GM19238 (cell line): Measurements from ENCODE around the gene ADAMTS13.

Experiments used
- DNase-seq: peaks from one replicate; pipeline ENCODE4 v3.0.0; 2011; ENCODE audit warnings: low spot score; ENCODE audit not compliant: insufficient read length

ADAMTS13 gene

GRCh38 chr9:133470988-133471387 lies 48.8 kb downstream of the ADAMTS13 start:
- no peak for DNase-seq

DNA sequence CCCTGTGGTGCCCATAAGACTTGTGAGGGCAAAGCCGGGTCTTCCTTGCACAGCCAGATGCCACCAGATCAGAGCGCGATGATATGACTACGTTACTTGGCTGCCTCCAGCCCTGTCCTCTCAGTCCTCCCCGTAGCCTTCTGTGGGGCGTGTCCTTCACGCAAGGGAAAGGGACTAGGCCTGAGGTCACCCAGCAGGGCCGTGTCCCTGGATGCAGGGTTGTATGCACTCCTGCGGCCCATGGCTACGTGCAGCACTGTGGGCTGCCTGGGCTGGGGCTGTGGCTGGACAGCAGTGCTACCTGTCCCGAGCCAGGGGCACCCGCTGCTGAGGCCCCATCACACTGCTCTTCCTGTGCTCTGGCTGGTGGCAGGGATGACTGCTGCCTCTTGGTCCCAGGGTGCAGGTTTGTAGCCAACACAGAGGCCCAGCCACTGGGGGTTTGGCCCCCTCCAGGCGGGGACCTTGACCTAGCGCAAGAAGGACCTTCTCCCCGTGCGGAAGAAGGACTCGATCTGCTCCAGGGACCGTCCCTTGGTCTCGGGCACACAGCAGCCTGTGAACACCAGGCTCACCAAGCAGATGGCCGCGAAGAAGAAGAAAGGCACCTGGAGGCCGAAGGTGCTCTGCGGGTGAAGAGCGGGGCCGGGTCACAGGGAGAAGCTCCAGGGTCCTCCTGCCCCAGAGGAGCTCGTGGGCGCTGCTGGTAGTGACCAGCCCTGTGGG lies 49.5 kb downstream of the ADAMTS13 start:
- DNase-seq: no peak

- no peak for DNase-seq
Observed at GRCh38 chr9:133472277-133472645, 50.1 kb downstream of the ADAMTS13 start.

DNA sequence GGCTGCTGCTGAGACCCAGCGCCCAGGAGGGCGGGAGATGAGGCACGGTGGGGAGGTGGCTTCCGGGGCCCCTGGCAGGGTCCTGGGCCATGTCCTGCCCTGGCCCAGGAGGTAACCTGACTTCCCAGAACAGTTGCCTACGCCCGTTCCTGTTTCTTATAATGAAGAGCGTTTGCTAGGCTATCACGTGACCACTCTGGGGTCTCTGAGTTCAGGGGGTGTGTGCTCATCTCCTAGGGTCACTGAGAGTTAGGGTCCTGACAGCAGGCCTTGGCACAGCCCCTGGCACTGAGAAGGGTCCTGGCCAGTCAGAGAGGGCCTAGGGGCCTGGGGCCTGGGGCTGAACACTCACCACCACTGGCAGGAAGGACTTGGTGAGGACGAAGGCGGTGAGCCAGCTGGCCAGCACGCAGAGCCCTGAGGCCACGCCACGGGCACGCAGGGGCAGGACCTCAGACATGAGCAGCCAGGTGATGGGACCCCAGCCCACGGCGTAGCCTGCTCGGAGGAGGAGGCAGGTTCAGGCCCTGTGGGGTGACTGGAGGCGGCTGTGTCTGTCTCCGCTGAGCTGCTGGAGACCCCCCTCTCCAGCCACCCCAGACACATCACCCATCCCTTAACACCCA lies 50.7 kb downstream of the ADAMTS13 start:
- DNase-seq: no peak

- no peak for DNase-seq
Observed at GRCh38 chr9:133473743-133474142, 51.6 kb downstream of the ADAMTS13 start.

- no peak for DNase-seq
Observed at GRCh38 chr9:133474215-133474614, 52.0 kb downstream of the ADAMTS13 start.

- DNase-seq: no peak
Observed at GRCh38 chr9:133474853-133475252, 52.7 kb downstream of the ADAMTS13 start.

DNA sequence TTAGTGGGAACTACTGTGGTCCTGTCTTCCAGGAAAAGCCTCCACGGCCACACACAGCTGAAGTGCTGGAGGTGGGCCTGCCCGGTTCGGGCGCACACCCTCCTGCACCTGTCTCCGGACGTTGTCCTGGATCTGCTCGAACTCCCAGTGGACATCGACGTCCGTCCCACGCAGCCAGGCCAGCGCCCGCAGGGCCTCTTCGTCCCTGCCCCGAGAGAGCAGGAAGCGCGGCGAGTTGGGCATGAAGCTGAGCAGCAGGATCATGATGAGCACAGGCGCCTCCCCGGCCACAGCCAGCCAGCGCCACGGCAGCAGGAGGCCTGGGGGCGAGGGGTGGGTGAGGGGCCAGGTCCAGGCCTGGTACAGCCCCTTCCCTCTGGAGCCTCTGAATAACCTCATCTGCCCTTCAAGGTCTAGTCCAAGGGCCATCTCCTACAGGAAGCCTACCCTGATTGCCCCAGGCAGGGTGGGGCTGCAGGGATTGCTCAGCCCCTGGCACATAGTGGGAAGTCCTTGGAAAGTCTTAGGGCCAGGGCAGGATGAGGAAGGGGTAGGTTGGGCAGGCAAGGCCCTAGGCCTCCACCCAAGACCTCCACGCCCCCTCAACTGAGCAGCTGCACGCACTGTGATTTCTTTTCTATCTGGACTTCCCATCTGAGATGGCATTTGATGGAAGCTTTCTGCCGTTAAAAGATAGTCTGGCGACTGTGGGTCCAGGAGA lies 53.3 kb downstream of the ADAMTS13 start:
- no peak for DNase-seq

- DNase-seq: no peak
Observed at GRCh38 chr9:133476036-133476931, 54.1 kb downstream of the ADAMTS13 start.

DNA sequence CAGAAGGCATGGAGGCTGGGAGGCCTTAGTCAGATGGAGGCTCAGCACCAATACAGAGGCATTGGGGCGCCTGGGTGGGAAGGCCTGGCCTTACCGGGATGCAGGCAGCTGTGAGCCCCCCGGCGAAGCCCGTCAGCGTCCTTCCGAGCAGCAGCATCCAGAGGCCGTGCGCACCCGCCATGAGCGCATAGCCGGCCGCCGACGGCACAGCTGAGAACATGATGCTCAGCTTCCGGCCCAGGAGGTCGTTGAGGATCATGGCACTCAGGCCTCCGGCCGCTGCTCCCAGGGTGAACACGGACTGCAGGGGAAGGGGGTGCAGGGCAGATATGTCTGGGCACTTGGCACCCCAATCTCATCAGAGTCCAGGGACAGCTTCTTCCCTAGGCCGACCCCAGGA lies 54.8 kb downstream of the ADAMTS13 start:
- DNase-seq: no peak

- no peak for DNase-seq
Observed at GRCh38 chr9:133477461-133477860, 55.3 kb downstream of the ADAMTS13 start.

DNA sequence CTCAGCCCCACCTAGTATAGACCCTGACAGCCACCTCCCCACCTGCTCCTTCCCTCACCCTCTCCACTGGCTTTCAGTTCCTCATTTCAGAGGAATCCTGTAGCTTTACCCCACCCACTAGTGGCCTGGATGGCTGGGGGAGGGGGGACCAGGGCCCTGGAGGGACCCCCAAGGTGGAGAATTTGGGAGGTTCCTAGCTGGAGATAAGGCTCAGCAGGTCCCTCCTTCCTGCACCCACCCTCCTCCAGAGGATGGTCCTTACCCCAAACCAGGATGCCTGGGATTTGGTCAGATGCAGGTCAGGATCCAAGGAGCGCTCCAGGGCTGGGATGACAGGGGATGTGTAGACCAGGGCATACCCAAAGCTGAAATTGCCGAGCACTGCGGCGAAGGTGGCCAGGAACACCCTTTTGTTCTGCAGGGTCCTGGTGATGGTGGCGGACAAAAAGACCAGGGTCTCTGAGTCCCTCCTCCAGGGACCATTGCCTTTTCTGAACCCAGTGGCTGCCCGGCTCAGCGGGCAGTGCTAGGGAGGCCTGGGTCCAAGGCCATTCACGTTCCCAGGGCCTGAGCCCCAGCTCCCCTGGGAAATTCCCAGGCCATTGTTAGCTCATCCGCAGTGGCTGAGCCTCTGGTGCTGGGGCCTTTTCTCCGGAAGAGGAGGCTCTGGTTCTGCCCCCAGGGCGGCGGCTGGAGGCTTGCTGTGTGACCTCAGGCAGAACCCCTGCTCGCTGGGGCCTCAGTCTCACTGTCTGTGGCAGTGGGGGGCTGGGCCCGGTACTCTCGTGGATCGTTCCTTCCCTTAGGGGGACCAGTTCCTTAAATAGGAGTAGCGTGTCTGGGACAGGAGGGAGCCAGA lies 56.1 kb downstream of the ADAMTS13 start:
- DNase-seq: peak; percentile 59

- peak; percentile 99 for DNase-seq
Observed at GRCh38 chr9:133478851-133479711, 56.9 kb downstream of the ADAMTS13 start, which contains the start of gene SLC2A6. SLC2A6 (minus strand) TSS chr9:133479099; CDS start chr9:133479059, 40 bp downstream.

DNA sequence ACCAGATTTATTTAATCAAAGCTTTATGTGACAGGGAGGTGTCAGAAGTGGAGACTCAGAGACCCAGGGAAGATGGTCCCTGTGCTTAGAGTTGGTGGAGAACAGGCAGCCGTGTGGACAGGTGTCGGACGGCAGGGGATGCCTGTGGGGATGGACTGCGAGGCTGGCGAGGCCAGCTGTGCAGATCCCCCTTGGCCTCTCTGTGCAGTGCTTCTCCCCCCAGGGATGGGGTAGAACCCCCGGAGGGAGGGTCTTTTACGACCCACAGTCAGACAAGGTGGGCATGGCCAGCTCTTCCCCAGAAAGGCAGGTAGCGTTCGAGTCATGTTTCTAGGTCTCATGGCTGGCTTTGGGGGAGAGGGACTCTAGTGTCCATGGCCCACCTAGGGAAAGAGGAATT lies 61.4 kb downstream of the ADAMTS13 start:
- no peak for DNase-seq

GRCh38 chr9:133484671-133485437 lies 62.7 kb downstream of the ADAMTS13 start:
- no peak for DNase-seq

DNA sequence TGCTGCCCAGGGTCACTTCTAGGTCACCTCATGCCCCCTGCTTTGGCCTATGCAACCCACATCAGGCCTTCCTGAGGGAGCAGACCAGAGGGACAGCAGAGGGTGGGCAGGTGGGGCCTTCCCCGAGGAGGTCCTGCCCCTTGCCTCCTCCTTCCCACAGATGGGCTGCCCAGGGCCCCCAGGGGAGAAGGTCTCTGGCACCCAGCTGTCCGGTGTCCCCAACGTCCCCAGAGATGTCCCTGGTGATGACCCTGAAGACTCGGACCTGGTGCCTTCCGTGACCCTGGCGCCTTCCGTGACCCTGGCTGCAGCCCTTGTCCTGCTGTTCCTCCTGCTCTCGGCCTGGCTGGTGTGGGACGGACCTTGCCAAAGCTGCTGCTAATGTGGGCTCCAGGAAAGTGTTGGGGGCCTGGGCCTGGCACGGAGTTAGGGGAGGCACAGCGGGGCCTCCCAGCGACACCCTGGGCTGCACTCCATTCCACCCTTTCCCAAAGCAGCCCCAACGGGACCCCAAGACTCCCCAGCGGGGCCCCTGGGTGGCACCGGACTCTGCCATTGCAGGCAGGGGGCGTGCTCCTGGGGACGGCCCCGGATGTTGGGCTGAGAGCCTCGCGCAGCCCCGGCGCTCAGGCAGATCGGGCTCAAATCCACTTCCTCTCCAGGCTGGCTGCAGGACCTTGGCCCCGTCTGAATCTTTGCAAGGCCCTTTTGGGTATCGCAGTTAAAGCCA lies 63.5 kb downstream of the ADAMTS13 start:
- peak; percentile 45 for DNase-seq

DNA sequence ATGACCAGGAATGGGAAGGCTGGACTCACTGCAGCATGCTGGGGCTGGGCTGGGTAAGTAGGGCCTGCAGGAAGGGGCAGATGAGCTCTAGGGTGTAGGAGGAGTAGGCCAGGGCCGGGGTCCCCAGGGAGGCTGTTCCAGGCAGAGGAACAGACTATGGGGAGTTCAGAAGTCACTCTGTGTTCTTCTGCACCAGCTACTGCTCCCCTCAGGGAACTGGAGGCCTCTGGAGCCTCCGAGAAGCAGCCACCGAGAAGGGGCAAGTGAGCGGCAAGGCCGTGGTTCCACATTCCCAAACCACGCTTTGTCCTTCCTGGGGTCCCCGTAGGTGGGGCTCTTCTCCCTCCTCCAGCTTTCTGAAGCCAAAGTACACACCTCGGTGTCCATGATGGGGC lies 65.2 kb downstream of the ADAMTS13 start:
- no peak for DNase-seq

DNA sequence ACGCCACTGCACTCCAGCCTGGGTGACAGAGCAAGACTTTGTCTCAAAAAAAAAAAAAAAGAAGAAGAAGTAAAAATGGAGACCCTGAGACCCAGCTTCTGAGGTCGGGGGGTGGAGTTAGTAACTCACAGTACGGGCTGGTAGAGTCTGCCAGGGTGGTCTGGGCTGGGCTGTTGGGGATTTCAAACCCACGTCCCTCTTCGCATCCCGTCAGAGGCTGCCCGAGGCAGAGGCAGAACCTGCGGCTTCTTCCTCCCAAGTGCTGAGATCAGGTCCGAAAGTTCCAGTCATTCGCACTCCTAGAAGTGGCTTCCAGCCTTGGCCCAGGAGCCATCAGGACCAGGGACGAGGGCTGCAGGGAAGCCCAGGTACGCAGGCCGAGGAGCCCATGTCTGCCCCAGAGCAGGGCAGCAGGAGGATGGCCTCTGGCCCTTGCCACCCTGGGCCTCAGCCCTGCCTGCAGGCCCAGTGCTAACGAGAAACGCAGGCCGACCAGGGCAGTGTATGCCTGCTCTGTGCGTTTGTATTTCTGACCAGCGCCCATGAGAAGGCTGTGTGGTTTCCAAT lies 66.6 kb downstream of the ADAMTS13 start:
- no peak for DNase-seq
